Activated CD8-positive, alpha-beta T cell treated with anti-CD3 and anti-CD28 coated beads for 36 hours (primary cell): ENCODE measurements around the gene ARID4A. TPM values are rescaled to one million over a fixed set of nuclear protein-coding genes. Genes with fewer than 3 reads are reported as not detected.

Experiments
- ATAC-seq: fragments of 200-7000 bp; cut with Tn5 transposase; one replicate; pipeline ENCODE4 v1.10.0; 2021; ENCODE audit warnings: mild to moderate bottlenecking, moderate library complexity
- CTCF ChIA-PET: fragments of 350-600 bp; sonication (Branson Sonifier 250); formaldehyde crosslinking; loops from one replicate; lab custom pipeline; 2021; ENCODE audit warnings: antibody characterized with exemption; lab: Charles Lee
- POLR2A ChIA-PET: fragments of 350-600 bp; sonication (Branson Sonifier 250); formaldehyde crosslinking; loops from one replicate; lab custom pipeline; 2021; ENCODE audit warnings: antibody characterized with exemption; lab: Charles Lee
- DNase-seq: peaks from one replicate; pipeline ENCODE4 v3.0.0-alpha.2; 2020
- H3K27ac Mint-ChIP-seq: one replicate; pipeline ENCODE4 v1.8.0; 2021; ENCODE audit warnings: mild to moderate bottlenecking, mixed read lengths
- H3K27me3 Mint-ChIP-seq: one replicate; pipeline ENCODE4 v1.8.0; 2021; ENCODE audit warnings: mixed read lengths
- H3K36me3 Mint-ChIP-seq: one replicate; pipeline ENCODE4 v1.8.0; 2021; ENCODE audit warnings: low read depth, mixed read lengths
- H3K4me1 Mint-ChIP-seq: one replicate; pipeline ENCODE4 v1.8.0; 2021; ENCODE audit warnings: low read depth, mixed read lengths
- H3K4me3 Mint-ChIP-seq: one replicate; pipeline ENCODE4 v1.8.0; 2021; ENCODE audit warnings: mild to moderate bottlenecking, moderate library complexity, mixed read lengths
- H3K9me3 Mint-ChIP-seq: one replicate; pipeline ENCODE4 v1.8.0; 2021; ENCODE audit warnings: mixed read lengths
- CTCF ChIP-seq: fragments of 200-600 bp; IDR thresholded peaks from one replicate; pipeline ENCODE4 v1.8.0; 2022; ENCODE audit warnings: antibody characterized with exemption, mild to moderate bottlenecking
- intact Hi-C: fragments of 100-400 bp; cut with micrococcal nuclease; formaldehyde crosslinking; loops from one replicate; pipeline ENCODE4 v1.10.0; 2022
- total RNA-seq, 2 experiments: library from RNA; stranded (reverse); gene quantifications; one replicate each; pipeline ENCODE4 v1.2.3, GENCODE V29; 2021

The ARID4A gene
- total RNA-seq, 2 experiments from 2014 or later: 22.1 to 22.4 TPM

DNA sequence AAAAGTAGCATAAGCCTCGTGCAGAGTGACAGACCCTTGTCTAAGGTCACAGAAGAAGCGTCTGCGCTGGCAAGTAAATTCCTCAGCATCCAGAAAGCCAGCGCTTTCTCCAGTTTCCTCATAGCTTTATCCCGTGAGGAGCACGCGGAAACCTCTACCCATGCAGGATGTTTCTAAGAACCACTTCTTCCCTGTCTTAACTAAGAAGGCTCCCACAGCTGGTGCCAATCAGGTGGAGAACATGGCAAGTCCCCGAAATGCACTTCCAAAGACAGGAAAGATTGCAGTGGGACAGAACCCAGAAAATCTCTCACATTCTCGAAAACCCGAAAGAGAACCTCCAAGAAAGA lies 968 bp upstream of the ARID4A start:
- Mint-ChIP-seq H3K4me1 (peaks cover 43% of the 10 kb centered on the region), H3K9me3 (no peaks in the 10 kb centered on the region)
- POLR2A ChIA-PET: interaction anchor here (0.6 to 3.1 kb wide), 12 partner anchors 8 to 142 kb away, joined by 3 to 22 read pairs (median 6); partner anchors contain the start of genes KIAA0586, PSMA3 and TIMM9

GRCh38 chr14:58297762-58298476 lies 436 bp upstream of the ARID4A start:
- H3K4me3 Mint-ChIP-seq: no peak overlapping the region
- ChIA-PET CTCF (interaction anchor here (1.0 to 1.3 kb wide), 6 partner anchors 9 to 100 kb away, joined by 3 to 4 read pairs (median 3); no protein-coding TSS in a partner anchor), POLR2A (interaction anchor here (0.6 to 3.1 kb wide), 18 partner anchors 9 to 143 kb away, joined by 3 to 22 read pairs (median 6); partner anchors contain the start of genes KIAA0586, PSMA3 and TIMM9)
- no peaks in the 10 kb centered on the region for H3K9me3 Mint-ChIP-seq
- TF ChIP-seq CTCF: no peak
- peaks cover 37% of the 10 kb centered on the region for H3K4me1 Mint-ChIP-seq
- peaks cover 45% of the 10 kb centered on the region for H3K36me3 Mint-ChIP-seq
- peak; percentile 88 for ATAC-seq
- no peaks in the 10 kb centered on the region for H3K27me3 Mint-ChIP-seq
- H3K27ac Mint-ChIP-seq: no peak overlapping the region
- intact Hi-C loops: loop anchor here (2.0 to 10.0 kb wide), 2 partner anchors 53 to 127 kb away; partner anchors contain the start of genes KIAA0586, PSMA3 and TIMM9
- DNase-seq: peak; percentile 99

More for the DNA sequence above, 968 bp upstream of the ARID4A start:
- H3K27ac Mint-ChIP-seq: no peak overlapping the region
- peaks cover 48% of the 10 kb centered on the region for H3K36me3 Mint-ChIP-seq
- no peaks in the 10 kb centered on the region for H3K27me3 Mint-ChIP-seq
- no peak for DNase-seq
- CTCF ChIA-PET: interaction anchor here (1.1 to 1.3 kb wide), 4 partner anchors 9 to 100 kb away, joined by 3 to 4 read pairs (median 3); no protein-coding TSS in a partner anchor
- TF ChIP-seq CTCF: no peak
- ATAC-seq: no peak
- intact Hi-C loops: loop anchor here (2.0 to 10.0 kb wide), 2 partner anchors 53 to 127 kb away; partner anchors contain the start of genes KIAA0586, PSMA3 and TIMM9
- H3K4me3 Mint-ChIP-seq: no peak overlapping the region

- Mint-ChIP-seq H3K4me1 (peaks cover 27% of the 10 kb centered on the region), H3K4me3 (no peak overlapping the region)
- POLR2A ChIA-PET: interaction anchor here (0.6 to 3.1 kb wide), 12 partner anchors 10 to 126 kb away, joined by 3 to 22 read pairs (median 6); partner anchors contain the start of genes PSMA3 and TOMM20L
Measured at GRCh38 chr14:58299401-58300330, 1.3 kb downstream of the ARID4A start.

GRCh38 chr14:58301416-58301815 lies 3.1 kb downstream of the ARID4A start:
- Mint-ChIP-seq H3K4me1 (peaks cover 18% of the 10 kb centered on the region), H3K36me3 (peaks cover 22% of the 10 kb centered on the region), H3K27ac (no peak overlapping the region), H3K9me3 (no peaks in the 10 kb centered on the region), H3K27me3 (no peaks in the 10 kb centered on the region), H3K4me3 (no peak overlapping the region)
- ATAC-seq (no peak), DNase-seq (no peak)
- CTCF ChIA-PET: no interaction called here
- intact Hi-C loops: no loop called here
- POLR2A ChIA-PET: no interaction called here
- TF ChIP-seq CTCF: no peak

More at GRCh38 chr14:58299401-58300330, 1.3 kb downstream of the ARID4A start:
- Mint-ChIP-seq H3K27me3 (no peaks in the 10 kb centered on the region), H3K27ac (peak overlapping the region; percentile 93), H3K36me3 (peaks cover 32% of the 10 kb centered on the region), H3K9me3 (no peaks in the 10 kb centered on the region)
- no peak for TF ChIP-seq CTCF
- DNase-seq: peak; percentile 14
- intact Hi-C loops: loop anchor here (10.0 kb wide), 1 partner anchor 125 kb away; the partner anchor contains the start of genes KIAA0586 and TIMM9
- CTCF ChIA-PET: interaction anchor here (1.4 kb wide), 2 partner anchors 8 to 96 kb away, joined by 3 to 4 read pairs; partner anchors contain the start of gene TOMM20L
- ATAC-seq: no peak
